Omental fat pad (tissue), 4 donors: Measurements from ENCODE around the gene TOR4A. TPM values are rescaled to one million over a fixed set of nuclear protein-coding genes. Genes with fewer than 3 reads are reported as not detected.

Experiments used
- ATAC-seq: fragments of 150-250 bp; one replicate; pipeline ENCODE4 v1.9.1; 2016; ENCODE audit warnings: mild to moderate bottlenecking, moderate library complexity; ENCODE audit not compliant: low FRiP score
- DNase-seq: peaks from one replicate; pipeline ENCODE4 v3.0.0-alpha.2; 2019; ENCODE audit warnings: low spot score
- total RNA-seq, 4 donors: library from RNA; depleted of rRNA; stranded (reverse); fragments of >200 nt; gene quantifications; one replicate each; pipeline ENCODE4 v1.1.0, GENCODE V29; 2016
- TF ChIP-seq, protein P1 (sequence below), 3 donors: fragments of 450-650 bp; IDR thresholded peaks; one replicate each; pipeline ENCODE4 v1.5.1; 2016 to 2017; ENCODE audit warnings: antibody characterized with exemption in 3 of 3, mild to moderate bottlenecking in 3 of 3, moderate library complexity in 2 of 3

The TOR4A gene
- total RNA-seq, 4 donors from 2014 or later, result 9.8 to 17.7 (median 11.6) TPM

DNA sequence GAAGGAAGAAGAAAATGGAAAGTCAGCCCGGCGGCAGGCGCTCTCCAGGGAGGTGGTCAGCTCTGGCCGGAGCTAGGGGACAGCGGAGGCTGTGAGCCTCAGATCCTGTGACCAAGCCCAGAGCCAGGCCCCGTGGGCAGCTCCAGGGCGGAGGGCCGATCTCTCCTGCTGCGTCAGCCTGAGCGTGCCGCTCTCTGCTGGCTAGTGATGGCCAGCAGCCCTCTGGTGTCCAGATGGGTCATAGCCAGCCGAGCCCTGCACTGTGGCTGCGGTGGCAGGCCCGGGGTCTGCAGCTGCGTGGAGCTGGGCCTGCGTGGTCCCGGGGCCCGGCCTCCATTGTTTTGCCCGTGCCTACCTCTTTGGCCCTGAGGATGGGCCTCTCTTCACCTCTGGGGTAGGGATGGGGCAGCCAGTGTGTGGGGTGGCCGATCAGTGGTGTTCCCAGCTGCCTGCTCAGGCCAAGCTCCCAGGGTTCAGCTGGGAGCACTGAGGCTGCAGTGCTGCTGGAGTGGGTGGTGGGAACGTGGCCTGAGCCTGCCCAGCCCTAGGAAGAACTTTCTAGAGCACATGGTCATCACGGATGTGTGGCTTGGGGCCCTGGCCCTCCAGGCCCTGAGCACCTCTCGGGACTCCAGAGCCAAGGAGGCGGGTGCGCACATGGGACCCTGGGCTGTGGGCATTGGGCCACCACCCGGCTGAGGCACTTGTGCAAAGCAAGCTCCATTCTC is 41.6 kb downstream of the TOR4A start:
- DNase-seq (peak; percentile 19), ATAC-seq (peak; percentile 32)
- TF ChIP-seq, protein P1, sequence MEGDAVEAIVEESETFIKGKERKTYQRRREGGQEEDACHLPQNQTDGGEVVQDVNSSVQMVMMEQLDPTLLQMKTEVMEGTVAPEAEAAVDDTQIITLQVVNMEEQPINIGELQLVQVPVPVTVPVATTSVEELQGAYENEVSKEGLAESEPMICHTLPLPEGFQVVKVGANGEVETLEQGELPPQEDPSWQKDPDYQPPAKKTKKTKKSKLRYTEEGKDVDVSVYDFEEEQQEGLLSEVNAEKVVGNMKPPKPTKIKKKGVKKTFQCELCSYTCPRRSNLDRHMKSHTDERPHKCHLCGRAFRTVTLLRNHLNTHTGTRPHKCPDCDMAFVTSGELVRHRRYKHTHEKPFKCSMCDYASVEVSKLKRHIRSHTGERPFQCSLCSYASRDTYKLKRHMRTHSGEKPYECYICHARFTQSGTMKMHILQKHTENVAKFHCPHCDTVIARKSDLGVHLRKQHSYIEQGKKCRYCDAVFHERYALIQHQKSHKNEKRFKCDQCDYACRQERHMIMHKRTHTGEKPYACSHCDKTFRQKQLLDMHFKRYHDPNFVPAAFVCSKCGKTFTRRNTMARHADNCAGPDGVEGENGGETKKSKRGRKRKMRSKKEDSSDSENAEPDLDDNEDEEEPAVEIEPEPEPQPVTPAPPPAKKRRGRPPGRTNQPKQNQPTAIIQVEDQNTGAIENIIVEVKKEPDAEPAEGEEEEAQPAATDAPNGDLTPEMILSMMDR (IDR thresholded peaks at IDR 0.05), result no peak

DNA sequence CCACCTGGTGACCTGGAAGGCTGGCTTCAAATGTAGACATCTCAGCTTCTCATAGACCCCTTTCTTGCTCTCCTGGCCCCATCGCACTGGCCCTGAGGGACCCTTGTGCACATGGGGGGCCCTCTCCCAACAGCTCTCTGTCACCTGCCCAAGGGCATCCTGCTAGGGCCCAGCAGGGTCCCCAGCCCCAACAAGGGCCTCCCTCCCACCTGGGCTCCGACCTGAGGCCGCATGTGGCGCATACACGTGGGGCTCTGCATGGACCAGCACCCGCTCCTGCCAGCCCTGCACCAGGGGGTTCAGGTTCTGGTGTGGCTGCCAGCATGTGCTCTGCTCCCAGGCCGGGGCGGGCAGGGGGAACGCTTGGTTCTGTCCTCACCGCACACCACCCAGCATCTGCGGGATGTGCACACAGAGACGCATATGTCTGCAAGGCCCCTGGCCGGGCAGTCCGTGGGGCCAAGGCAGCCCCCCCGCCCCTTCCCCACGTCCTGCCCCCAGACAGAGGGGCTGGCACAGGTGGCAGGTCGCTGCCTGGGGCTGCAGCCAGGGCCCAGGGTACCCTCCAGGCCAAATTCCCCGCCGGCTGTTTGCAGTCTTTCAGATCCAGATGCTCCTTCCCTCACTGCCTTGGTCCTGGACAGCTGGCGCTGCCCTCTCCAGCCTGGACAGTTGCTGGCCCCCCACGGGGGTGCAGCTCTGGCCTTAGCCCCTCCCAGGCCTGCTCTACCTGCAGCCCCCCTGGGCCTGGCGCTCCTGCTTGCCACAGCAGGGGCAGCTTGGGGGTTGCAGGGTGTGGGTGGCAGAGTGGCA is 42.4 kb downstream of the TOR4A start:
- no peak for ATAC-seq
- DNase-seq, result no peak
- TF ChIP-seq, protein P1 (IDR thresholded peaks at IDR 0.05), result no peak

DNA sequence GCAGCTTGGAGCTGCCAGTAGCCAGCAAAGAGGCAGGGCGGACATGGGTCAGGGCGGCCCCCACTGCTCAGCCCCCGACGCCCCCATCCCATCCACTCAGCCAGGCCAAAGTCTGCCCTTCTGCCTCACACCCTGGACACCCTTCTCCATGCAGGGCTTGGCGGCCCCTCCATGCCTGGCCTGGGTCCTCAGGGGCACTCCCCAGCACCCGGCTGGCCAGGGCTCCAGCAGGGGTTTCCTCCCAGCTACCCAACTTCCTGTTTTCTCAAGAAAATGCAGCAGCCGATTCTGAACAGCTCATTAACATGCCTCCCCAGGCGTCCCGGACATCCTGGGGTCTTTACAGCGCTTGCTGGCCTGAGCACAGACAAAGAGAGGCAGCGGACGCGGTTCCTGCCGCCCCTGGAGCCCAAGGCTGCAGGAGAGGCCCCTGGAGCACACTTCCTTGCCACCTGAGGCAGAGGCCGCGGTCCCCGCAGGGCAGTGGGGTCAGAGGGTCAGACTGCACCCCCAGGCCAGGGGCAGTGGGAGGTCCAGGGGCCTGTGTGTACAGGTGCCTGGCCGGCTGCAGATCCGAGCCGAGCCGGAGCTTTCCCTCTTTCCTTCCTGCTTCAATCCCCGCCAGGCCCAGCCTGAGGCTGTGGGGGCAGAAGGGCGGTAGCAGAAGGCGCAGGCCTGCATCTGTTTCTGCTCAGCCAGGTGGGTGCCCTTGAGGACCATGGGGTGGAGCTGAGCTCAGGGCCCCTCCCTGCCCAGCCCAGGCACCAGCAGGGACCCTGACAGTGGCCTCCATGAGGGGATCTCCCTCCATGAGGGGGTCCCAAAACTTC is 43.2 kb downstream of the TOR4A start:
- TF ChIP-seq, protein P1 (IDR thresholded peaks at IDR 0.05), result no peak
- peak; percentile 20 for DNase-seq
- ATAC-seq, result no peak

DNA sequence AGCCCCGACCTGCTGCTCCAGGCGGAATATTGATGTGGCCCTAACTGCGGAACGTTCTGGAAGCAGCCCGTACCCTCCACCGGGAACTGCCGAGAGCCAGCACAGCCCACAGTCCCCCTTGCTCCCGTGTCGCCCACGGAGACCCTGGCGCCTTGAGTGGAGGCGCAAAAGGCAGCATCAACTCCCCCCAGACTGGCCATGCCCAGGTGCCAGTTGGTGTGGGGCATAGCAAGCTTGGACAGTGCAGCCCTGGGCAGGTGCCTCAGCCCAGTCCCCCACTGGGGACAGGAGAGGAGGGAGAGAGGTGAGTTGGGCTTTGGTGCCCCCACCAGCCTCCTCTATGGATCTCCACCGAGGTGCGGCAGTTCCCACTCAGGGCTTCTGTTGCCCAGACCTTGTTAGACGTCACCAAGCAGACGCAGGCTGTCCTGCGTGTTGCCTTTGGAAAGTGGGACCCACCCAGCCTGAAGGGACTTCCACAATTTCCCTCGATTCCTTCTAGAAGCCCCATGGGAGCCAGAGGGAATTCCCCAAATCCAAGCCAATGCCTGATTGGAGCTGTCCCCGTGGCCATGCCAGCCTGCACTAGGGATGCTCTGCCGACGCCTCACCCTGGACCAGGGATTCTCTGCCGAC is 44.3 kb downstream of the TOR4A start:
- ATAC-seq, result no peak
- TF ChIP-seq, protein P1 (IDR thresholded peaks at IDR 0.05), result no peak
- no peak for DNase-seq

DNA sequence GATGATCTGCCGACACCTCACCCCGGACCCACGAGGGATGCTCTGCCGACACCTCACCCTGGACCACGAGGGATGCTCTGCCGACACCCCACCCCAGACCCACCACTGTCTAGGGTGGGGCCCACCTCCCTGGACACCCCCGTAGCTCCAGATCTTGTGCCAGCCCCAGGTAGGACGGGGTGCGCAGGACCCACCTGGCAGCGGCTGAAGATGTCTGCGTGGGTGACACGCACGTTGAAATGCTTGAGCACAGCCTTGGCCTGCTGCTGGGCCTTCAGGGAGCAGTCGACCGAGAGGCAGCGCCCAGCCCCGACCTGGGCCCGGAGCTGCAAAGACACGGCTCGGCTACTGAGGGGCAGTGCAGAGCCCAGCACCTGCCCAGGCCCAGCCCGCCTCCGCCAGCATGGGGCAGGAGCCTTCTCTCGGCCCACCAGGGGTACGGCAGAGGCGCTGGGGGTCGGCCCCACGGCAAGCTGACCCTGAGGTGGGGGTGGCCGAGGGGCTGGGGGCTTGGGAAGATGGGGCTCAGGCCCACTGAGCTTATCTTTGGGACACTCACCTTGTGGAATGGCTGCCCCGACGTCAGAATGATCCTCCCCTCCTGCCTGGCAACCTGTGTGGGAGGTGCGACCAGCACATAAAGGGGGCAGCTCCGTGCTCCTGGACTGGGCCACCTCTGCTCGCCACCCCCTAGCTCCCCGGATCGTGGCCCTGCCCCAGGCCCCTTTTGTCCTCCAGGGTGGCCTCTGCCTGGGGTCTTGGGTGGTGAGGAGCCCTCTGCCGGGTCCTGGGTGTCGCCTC is 46.2 kb downstream of the TOR4A start:
- ATAC-seq (no peak), DNase-seq (no peak)
- TF ChIP-seq, protein P1 (IDR thresholded peaks at IDR 0.05), result no peak

DNA sequence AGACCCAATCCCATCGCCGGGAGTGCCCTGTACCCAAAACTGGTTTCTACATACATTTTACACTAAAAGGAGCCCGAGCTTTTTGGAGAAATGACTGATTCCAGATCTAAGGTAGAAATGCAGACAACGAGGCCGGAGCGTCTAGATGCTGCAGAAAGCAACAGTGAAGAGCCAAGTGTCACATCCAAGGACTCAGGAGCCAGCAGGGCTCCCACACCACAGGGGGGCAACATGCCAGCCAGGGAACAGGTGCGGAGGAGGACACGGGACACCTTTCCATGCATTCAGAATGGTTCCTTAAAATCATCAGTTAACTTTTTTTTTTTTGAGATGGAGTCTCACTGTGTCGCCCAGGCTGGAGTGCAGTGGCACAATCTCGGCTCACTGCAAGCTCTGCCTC is 47.6 kb downstream of the TOR4A start:
- TF ChIP-seq, protein P1 (IDR thresholded peaks at IDR 0.05), result no peak
- no peak for DNase-seq
- ATAC-seq, result no peak
